GM12878 (cell line): ENCODE measurements around the gene MCOLN2. TPM values are rescaled to one million over a fixed set of nuclear protein-coding genes. Genes with fewer than 3 reads are reported as not detected.

Experiments used
- ATAC-seq: fragments of 200-7000 bp; cut with Tn5 transposase; 3 replicates; pipeline ENCODE4 v1.9.1; 2020; ENCODE audit warnings: mild to moderate bottlenecking, moderate library complexity
- BruUV-seq: library from RNA; stranded (reverse); fragments of 400-500 nt; replicated peaks from 2 replicates; lab custom pipeline; 2021; lab: Mats Ljungman, UMichigan
- CTCF ChIA-PET: fragments of 300-600 bp; sonication (Branson Sonifier 250); formaldehyde crosslinking; extraction: SDS; loops from one replicate; lab custom pipeline; 2021; ENCODE audit warnings: inconsistent platforms; lab: Yijun Ruan, JAX
- POLR2A ChIA-PET: fragments of 350-600 bp; formaldehyde crosslinking; extraction: SDS; loops from one replicate; lab custom pipeline; 2021; ENCODE audit warnings: inconsistent platforms; lab: Charles Lee
- RAD21 ChIA-PET: fragments of 300-600 bp; sonication (Branson Sonifier 250); formaldehyde crosslinking; loops from one replicate; lab custom pipeline; 2023; ENCODE audit warnings: antibody characterized with exemption; ENCODE audit not compliant: unreplicated experiment; lab: Charles Lee
- SMC1A ChIA-PET: fragments of 300-600 bp; sonication (Branson Sonifier 250); formaldehyde crosslinking; loops from one replicate; lab custom pipeline; 2023; ENCODE audit not compliant: unreplicated experiment, uncharacterized antibody; lab: Charles Lee
- DNase-seq: peaks from one replicate; pipeline ENCODE4 v3.0.0-alpha.2; 2011; ENCODE audit warnings: low read depth, low spot score
- FAIRE-seq: peaks from 3 replicates; lab custom pipeline; 2011; peaks lifted over from hg19 to GRCh38; lab: Jason Lieb, UNC
- H2AFZ ChIP-seq: 2 replicates; pipeline ENCODE4 v1.6.0; 2011; ENCODE audit warnings: low read depth, low read length, control low read depth; ENCODE audit not compliant: control insufficient read depth
- H3K27ac ChIP-seq: 2 replicates; pipeline ENCODE4 v1.5.1; 2011; ENCODE audit warnings: control low read depth; ENCODE audit not compliant: control insufficient read depth, insufficient read depth
- H3K27me3 ChIP-seq, 2 experiments: replicated peaks in 1 of 2; 2 replicates each; pipeline versions ENCODE4 v1.6.0 to v1.6.1; 2011; ENCODE audit warnings: low read length in 1 of 2; ENCODE audit not compliant: control insufficient read depth in 2 of 2, insufficient read depth in 2 of 2
- H3K36me3 ChIP-seq, 2 experiments: 2 replicates each; pipeline ENCODE4 v1.5.1; 2011; ENCODE audit warnings: low read length in 1 of 2; ENCODE audit not compliant: control insufficient read depth in 2 of 2, insufficient read depth in 2 of 2
- H3K4me1 ChIP-seq: 2 replicates; pipeline ENCODE4 v1.6.1; 2011; ENCODE audit warnings: mild to moderate bottlenecking, low read length, moderate library complexity, mixed read lengths; ENCODE audit not compliant: control insufficient read depth, insufficient read depth
- H3K4me2 ChIP-seq: 2 replicates; pipeline ENCODE4 v1.6.0; 2011; ENCODE audit warnings: control low read depth; ENCODE audit not compliant: control insufficient read depth, insufficient read depth
- H3K4me3 ChIP-seq: fragments of 200-600 bp; sonication (generic); 2 replicates; pipeline ENCODE4 v1.5.1; 2016
- H3K79me2 ChIP-seq: 2 replicates; pipeline ENCODE4 v1.6.0; 2011; ENCODE audit warnings: low read length; ENCODE audit not compliant: control insufficient read depth, insufficient read depth
- H3K9ac ChIP-seq: 2 replicates; pipeline ENCODE4 v1.8.0; 2011; ENCODE audit warnings: low read length, control low read depth, mixed read lengths; ENCODE audit not compliant: control insufficient read depth, insufficient read depth
- H3K9me3 ChIP-seq: replicated peaks from 3 replicates; pipeline ENCODE4 v1.5.1; 2011; ENCODE audit warnings: mild to moderate bottlenecking, low read length; ENCODE audit not compliant: control insufficient read depth, insufficient read depth
- H4K20me1 ChIP-seq: 2 replicates; pipeline ENCODE4 v1.6.0; 2011; ENCODE audit not compliant: control insufficient read depth, insufficient read depth
- CBFB ChIP-seq: IDR thresholded peaks from 2 replicates; pipeline ENCODE4 v1.6.1; 2016; ENCODE audit warnings: antibody characterized with exemption, low read depth
- CEBPB ChIP-seq, 2 experiments: fragments of 150-350 bp in 1 of 2; IDR thresholded peaks; 2 replicates each; pipeline ENCODE4 v1.6.1; 2012 to 2014; ENCODE audit warnings: low read depth in 2 of 2, low read length in 2 of 2, borderline replicate concordance in 1 of 2, inconsistent platforms in 1 of 2
- EED ChIP-seq: sonication (generic); IDR thresholded peaks from 2 replicates; pipeline ENCODE4 v1.6.1; 2016; ENCODE audit warnings: antibody characterized with exemption, low read depth
- FOXM1 ChIP-seq: IDR thresholded peaks from 2 replicates; pipeline ENCODE4 v1.6.1; 2012; ENCODE audit warnings: low read depth, mild to moderate bottlenecking, inconsistent platforms, low read length, moderate library complexity
- GABPA ChIP-seq: IDR thresholded peaks from 2 replicates; pipeline ENCODE4 v1.6.1; 2014; ENCODE audit warnings: antibody characterized with exemption, low read depth, mild to moderate bottlenecking, inconsistent platforms
- IKZF1 ChIP-seq: fragments of 450-650 bp; conservative IDR thresholded peaks from 2 replicates; pipeline ENCODE4 v1.6.1; 2017; ENCODE audit warnings: antibody characterized with exemption, mild to moderate bottlenecking
- KDM1A ChIP-seq: fragments of 200-600 bp; sonication (generic); IDR thresholded peaks from 2 replicates; pipeline ENCODE4 v1.6.1; 2016; ENCODE audit warnings: borderline replicate concordance
- PAX5 ChIP-seq: IDR thresholded peaks from 2 replicates; pipeline ENCODE4 v1.6.1; 2011; ENCODE audit warnings: low read depth, low read length, borderline replicate concordance
- SUPT20H ChIP-seq: IDR thresholded peaks from 2 replicates; pipeline ENCODE4 v1.6.1; 2011; ENCODE audit warnings: low read depth, mild to moderate bottlenecking, low read length, moderate library complexity, borderline replicate concordance; ENCODE audit not compliant: control insufficient read depth
- TCF3 ChIP-seq: IDR thresholded peaks from 2 replicates; pipeline ENCODE4 v1.6.1; 2012; ENCODE audit warnings: low read depth, mild to moderate bottlenecking, low read length, borderline replicate concordance; ENCODE audit not compliant: insufficient read depth
- WGBS: methylation state at CpG from one replicate; pipeline ENCODE4 v1.1.6; 2016; ENCODE audit warnings: low lambda C conversion rate; ENCODE audit not compliant: insufficient replicate concordance, insufficient coverage; ENCODE audit errors: missing lambda C conversion rate; 5-methylcytosine and 5-hydroxymethylcytosine counted together
- in situ Hi-C: fragments of 300-500 bp; cut with MboI; formaldehyde crosslinking; loops from 9 replicates; pipeline ENCODE4 v1.14.3; 2018; ENCODE audit warnings: mixed read lengths
- intact Hi-C: fragments of 100-400 bp; cut with micrococcal nuclease; formaldehyde crosslinking; loops from one replicate; pipeline ENCODE4 v1.14.2; 2022; ENCODE audit not compliant: unreplicated experiment
- polyA plus RNA-seq, 11 experiments: library from polyadenylated mRNA; depleted of rRNA in 4 of 11; unstranded in 6 of 11; stranded (reverse) in 5 of 11; fragments of >200 nt; fragmentation: Nextera tagmentation in 4 of 11; fragmentation: Illumina TruSeq in 1 of 11; extraction: Ambion mirVana in 4 of 11; extraction: Trizol in 1 of 11; gene quantifications; 1 replicate in 1 of 11; 2 replicates in 10 of 11; pipeline versions ENCODE4 v1.2.1 to v1.2.3, GENCODE V29; 2011 to 2016; ENCODE audit warnings: inconsistent platforms in 2 of 11, missing spikeins in 2 of 11, low read depth in 1 of 11
- total RNA-seq, 4 experiments: library from RNA; depleted of rRNA in 3 of 4; stranded (reverse); fragments of >200 nt in 3 of 4; fragmentation: Illumina TruSeq in 1 of 4; extraction: Trizol in 1 of 4; gene quantifications; 2 replicates each; pipeline versions ENCODE4 v1.2.1 to v1.2.3, GENCODE V29; 2013 to 2021
- TF ChIP-seq, protein P1 (sequence below): fragments of 450-650 bp; IDR thresholded peaks from 2 replicates; pipeline ENCODE4 v1.6.1; 2017; ENCODE audit warnings: mild to moderate bottlenecking, low read depth, inconsistent platforms; ENCODE audit not compliant: poor library complexity, severe bottlenecking
- TF ChIP-seq, protein P2 (sequence below): fragments of 450-650 bp; IDR thresholded peaks from 2 replicates; pipeline ENCODE4 v1.6.1; 2017; ENCODE audit warnings: low read depth, mild to moderate bottlenecking, moderate library complexity
- TF ChIP-seq, protein P3 (sequence below), 3 experiments: IDR thresholded peaks in 2 of 3; conservative IDR thresholded peaks in 1 of 3; 2 replicates each; pipeline ENCODE4 v1.5.1; 2011; ENCODE audit warnings: low read depth in 3 of 3, low read length in 3 of 3, mild to moderate bottlenecking in 3 of 3, control low read depth in 2 of 3, moderate library complexity in 2 of 3, inconsistent platforms in 1 of 3, mixed read lengths in 1 of 3; ENCODE audit not compliant: control insufficient read depth in 2 of 3, insufficient read depth in 1 of 3; ENCODE audit errors: extremely low read depth in 1 of 3

MCOLN2 gene
- total and polyA plus RNA-seq, 10 of the 15 experiments (the other 5 are each of a cell fraction or from before 2014, with no cell fraction given) = 25.9 to 233 (median 109) TPM

DNA sequence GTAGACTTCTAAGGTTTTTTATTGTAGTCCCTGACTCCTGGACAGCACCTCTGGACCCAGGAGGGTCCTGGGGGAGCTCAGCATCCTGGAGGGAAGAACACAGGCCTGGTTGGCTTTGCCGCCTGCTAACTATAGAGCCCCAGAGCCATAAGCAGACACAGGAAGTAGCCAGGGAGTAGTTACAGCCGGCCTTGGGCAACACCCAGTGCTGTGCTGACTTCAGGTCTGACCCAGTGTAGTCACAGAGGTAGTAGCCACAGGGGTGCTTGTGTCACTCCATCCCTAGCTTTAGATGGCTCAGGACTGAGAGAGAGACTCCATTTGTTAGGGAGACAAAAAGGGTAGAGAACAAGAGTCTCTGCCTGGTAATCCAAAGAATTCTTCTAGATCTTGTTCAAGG, 21.9 kb downstream of the MCOLN2 start (continued):
- TF ChIP-seq, protein P1, sequence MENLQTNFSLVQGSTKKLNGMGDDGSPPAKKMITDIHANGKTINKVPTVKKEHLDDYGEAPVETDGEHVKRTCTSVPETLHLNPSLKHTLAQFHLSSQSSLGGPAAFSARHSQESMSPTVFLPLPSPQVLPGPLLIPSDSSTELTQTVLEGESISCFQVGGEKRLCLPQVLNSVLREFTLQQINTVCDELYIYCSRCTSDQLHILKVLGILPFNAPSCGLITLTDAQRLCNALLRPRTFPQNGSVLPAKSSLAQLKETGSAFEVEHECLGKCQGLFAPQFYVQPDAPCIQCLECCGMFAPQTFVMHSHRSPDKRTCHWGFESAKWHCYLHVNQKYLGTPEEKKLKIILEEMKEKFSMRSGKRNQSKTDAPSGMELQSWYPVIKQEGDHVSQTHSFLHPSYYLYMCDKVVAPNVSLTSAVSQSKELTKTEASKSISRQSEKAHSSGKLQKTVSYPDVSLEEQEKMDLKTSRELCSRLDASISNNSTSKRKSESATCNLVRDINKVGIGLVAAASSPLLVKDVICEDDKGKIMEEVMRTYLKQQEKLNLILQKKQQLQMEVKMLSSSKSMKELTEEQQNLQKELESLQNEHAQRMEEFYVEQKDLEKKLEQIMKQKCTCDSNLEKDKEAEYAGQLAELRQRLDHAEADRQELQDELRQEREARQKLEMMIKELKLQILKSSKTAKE = no peak
- TF ChIP-seq PAX5 (no peak), SUPT20H (no peak), CBFB (no peak), KDM1A (no peak)

DNA sequence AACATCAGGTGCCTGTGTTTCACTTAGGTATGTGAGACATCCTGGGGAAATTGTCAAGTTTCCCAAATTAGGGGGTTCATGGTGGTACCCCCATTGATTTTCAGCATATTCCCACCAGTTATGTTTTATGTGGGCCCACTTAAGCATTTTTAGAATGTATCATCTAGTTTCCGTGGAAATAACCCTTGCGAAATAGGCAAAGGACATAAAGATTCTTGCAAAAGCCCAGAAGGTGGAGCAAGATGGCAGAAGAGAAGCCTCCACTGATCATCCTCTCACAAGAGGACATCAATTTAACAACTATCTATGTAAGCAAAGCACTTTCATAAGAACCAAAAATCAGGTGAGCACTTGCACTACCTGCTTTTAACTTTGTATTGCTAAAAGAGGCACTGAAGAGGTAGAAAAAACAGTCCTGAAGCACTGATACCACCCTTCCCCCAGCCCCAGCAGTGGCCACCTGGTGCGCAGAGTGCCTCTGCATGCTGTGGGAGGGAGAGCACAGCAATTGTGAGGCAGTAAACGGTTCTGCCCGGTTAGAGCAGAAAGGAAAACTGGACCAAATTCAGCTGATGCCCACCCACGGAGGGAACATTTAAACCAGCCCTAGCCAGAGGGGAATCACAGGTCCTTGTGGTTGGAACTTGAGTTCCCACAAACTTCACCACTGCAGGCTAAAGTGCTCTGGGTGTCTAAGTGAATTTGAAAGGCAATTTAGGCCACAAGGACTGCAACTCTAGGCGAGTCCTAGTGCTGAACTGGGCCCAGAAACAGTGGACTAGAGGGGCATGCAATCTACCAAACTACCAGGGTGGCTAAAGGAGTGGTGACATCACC, 23.2 kb downstream of the MCOLN2 start:
- Histone ChIP-seq H3K9ac (peak overlapping the region; percentile 57), H3K79me2 (peaks cover 94% of the 10 kb centered on the region), H3K4me1 (peaks cover 56% of the 10 kb centered on the region), H3K4me2 (peak overlapping the region; percentile 83), H3K36me3 (peaks cover 0 to 16% of the 10 kb centered on the region in 2 experiments), H3K27ac (peak overlapping the region; percentile 85), H3K27me3 (no peaks in the 10 kb centered on the region), H4K20me1 (peaks cover 5% of the 10 kb centered on the region; the same call in 1 of the 2 replicates), H3K4me3 (peak overlapping the region; percentile 60), H3K9me3 (no peaks in the 10 kb centered on the region), H2AFZ (no peak overlapping the region; the same call in 1 of the 2 replicates)
- intact Hi-C loops = no loop called here
- ChIA-PET CTCF (interaction anchor here (1.4 to 4.9 kb wide), 11 partner anchors 9 to 302 kb away, joined by 3 to 49 read pairs (median 9); partner anchors contain the start of genes BCL10 and MCOLN2), RAD21 (interaction anchor here (1.0 to 5.6 kb wide), 7 partner anchors 15 to 54 kb away, joined by 3 to 56 read pairs (median 19); partner anchors contain the start of gene MCOLN2), POLR2A (interaction anchor here (1.2 to 5.8 kb wide), 5 partner anchors 9 to 29 kb away, joined by 3 to 69 read pairs (median 10); partner anchors contain the start of gene MCOLN2), SMC1A (interaction anchor here (0.8 to 9.6 kb wide), 15 partner anchors 9 to 54 kb away, joined by 3 to 132 read pairs (median 9); partner anchors contain the start of gene MCOLN2)
- 21% methylated on average over 7 of the region's 7 CpGs for WGBS
- in situ Hi-C loops = no loop called here
- DNase-seq (no peak), ATAC-seq (peak; percentile 54), FAIRE-seq (peak; percentile 77)
- no TSS peak for BruUV-seq
- TF ChIP-seq EED = peak; percentile 26; the same call in 1 of the 2 replicates
- peak; percentile 95 for TF ChIP-seq TCF3
- TF ChIP-seq FOXM1 = 0 out of 2 replicates have a peak, but pooled peaks have one; percentile 16
- TF ChIP-seq, protein P2, sequence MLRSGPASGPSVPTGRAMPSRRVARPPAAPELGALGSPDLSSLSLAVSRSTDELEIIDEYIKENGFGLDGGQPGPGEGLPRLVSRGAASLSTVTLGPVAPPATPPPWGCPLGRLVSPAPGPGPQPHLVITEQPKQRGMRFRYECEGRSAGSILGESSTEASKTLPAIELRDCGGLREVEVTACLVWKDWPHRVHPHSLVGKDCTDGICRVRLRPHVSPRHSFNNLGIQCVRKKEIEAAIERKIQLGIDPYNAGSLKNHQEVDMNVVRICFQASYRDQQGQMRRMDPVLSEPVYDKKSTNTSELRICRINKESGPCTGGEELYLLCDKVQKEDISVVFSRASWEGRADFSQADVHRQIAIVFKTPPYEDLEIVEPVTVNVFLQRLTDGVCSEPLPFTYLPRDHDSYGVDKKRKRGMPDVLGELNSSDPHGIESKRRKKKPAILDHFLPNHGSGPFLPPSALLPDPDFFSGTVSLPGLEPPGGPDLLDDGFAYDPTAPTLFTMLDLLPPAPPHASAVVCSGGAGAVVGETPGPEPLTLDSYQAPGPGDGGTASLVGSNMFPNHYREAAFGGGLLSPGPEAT = peak; percentile 36; the same call in 1 of the 2 replicates
- TF ChIP-seq IKZF1 = peak; percentile 67
- TF ChIP-seq, protein P3, sequence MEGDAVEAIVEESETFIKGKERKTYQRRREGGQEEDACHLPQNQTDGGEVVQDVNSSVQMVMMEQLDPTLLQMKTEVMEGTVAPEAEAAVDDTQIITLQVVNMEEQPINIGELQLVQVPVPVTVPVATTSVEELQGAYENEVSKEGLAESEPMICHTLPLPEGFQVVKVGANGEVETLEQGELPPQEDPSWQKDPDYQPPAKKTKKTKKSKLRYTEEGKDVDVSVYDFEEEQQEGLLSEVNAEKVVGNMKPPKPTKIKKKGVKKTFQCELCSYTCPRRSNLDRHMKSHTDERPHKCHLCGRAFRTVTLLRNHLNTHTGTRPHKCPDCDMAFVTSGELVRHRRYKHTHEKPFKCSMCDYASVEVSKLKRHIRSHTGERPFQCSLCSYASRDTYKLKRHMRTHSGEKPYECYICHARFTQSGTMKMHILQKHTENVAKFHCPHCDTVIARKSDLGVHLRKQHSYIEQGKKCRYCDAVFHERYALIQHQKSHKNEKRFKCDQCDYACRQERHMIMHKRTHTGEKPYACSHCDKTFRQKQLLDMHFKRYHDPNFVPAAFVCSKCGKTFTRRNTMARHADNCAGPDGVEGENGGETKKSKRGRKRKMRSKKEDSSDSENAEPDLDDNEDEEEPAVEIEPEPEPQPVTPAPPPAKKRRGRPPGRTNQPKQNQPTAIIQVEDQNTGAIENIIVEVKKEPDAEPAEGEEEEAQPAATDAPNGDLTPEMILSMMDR (IDR thresholded peaks at IDR 0.05 in 2 of 3, conservative IDR thresholded peaks at IDR 0.05 in 1 of 3; ENCODE audit: control insufficient read depth in 2 of 3, extremely low read depth in 1 of 3, insufficient read depth in 1 of 3, low read depth in 3 of 3, low read length in 3 of 3) = peak in 1 of 3 experiments; percentile 31; a peak in 2 of 6 replicates
- peak in 1 of 2 experiments; percentile 34; a peak in 1 of 4 replicates for TF ChIP-seq CEBPB (IDR thresholded peaks at IDR 0.05; ENCODE audit: borderline replicate concordance in 1 of 2, low read depth in 2 of 2, low read length in 2 of 2)
- no peak for TF ChIP-seq GABPA
